GM23338 (cell line): ENCODE data around the gene CNTN5.

Source experiments
- CREB1 ChIP-seq: fragments of 250-450 bp; sonication (Bioruptor Pico); IDR thresholded peaks from 2 replicates; pipeline ENCODE4 v1.5.0; 2020; ENCODE audit warnings: low read depth, mild to moderate bottlenecking, moderate library complexity
- CTCF ChIP-seq, 2 experiments: fragments of 200-600 bp in 1 of 2; sonication (generic) in 1 of 2; conservative IDR thresholded peaks; 2 replicates each; pipeline versions ENCODE4 v1.5.1 to v1.6.1; 2016 to 2017; ENCODE audit warnings: antibody characterized with exemption in 2 of 2, low read depth in 2 of 2, mild to moderate bottlenecking in 2 of 2, moderate library complexity in 1 of 2
- ETS1 ChIP-seq: IDR thresholded peaks from 2 replicates; pipeline ENCODE4 v1.6.1; 2016; ENCODE audit warnings: antibody characterized with exemption
- EZH2 ChIP-seq: fragments of 200-600 bp; sonication (generic); IDR thresholded peaks from one replicate; pipeline ENCODE4 v1.8.0; 2017; ENCODE audit warnings: antibody characterized with exemption, mild to moderate bottlenecking, low read depth; ENCODE audit not compliant: unreplicated experiment
- EZH2phosphoT487 ChIP-seq: fragments of 200-600 bp; sonication (generic); IDR thresholded peaks from one replicate; pipeline ENCODE4 v1.8.1; 2018; ENCODE audit warnings: antibody characterized with exemption; ENCODE audit not compliant: unreplicated experiment
- JUNB ChIP-seq: IDR thresholded peaks from one replicate; pipeline ENCODE4 v1.6.1; 2016; ENCODE audit warnings: antibody characterized with exemption; ENCODE audit not compliant: unreplicated experiment
- POLR2AphosphoS5 ChIP-seq: IDR thresholded peaks from 2 replicates; pipeline ENCODE4 v1.6.1; 2016; ENCODE audit warnings: antibody characterized with exemption, low read depth
- REST ChIP-seq: IDR thresholded peaks from one replicate; pipeline ENCODE4 v1.6.1; 2018; ENCODE audit warnings: antibody characterized with exemption; ENCODE audit not compliant: unreplicated experiment
- STAT1 ChIP-seq: IDR thresholded peaks from one replicate; pipeline ENCODE4 v1.6.1; 2016; ENCODE audit warnings: antibody characterized with exemption; ENCODE audit not compliant: unreplicated experiment
- ZNF114 ChIP-seq: fragments of 250-450 bp; sonication (Bioruptor Pico); IDR thresholded peaks from 2 replicates; pipeline ENCODE4 v1.5.0; 2020; ENCODE audit warnings: mild to moderate bottlenecking, moderate library complexity
- ZNF331 ChIP-seq: fragments of 250-450 bp; sonication (Bioruptor Pico); IDR thresholded peaks from 2 replicates; pipeline ENCODE4 v1.5.0; 2020; ENCODE audit warnings: low read depth, mild to moderate bottlenecking, moderate library complexity

GRCh38 chr11:99592266-99592665 lies 571.5 kb downstream of the CNTN5 start:
- TF ChIP-seq EZH2 (no peak), CTCF (conservative IDR thresholded peaks at IDR 0.05; ENCODE audit: low read depth in 2 of 2) (no peak), EZH2phosphoT487 (no peak), CREB1 (CRISPR knock-in tag) (no peak), JUNB (no peak), REST (no peak), POLR2AphosphoS5 (no peak), ETS1 (no peak), STAT1 (no peak), ZNF114 (CRISPR knock-in tag) (no peak), ZNF331 (CRISPR knock-in tag) (no peak)
